Effector CD4-positive, alpha-beta T cell (primary cell): Measurements from ENCODE around the gene POLR2J2.
"Not testable (repeated sequence)": the region's sequence is repeated elsewhere in the genome, so short reads cannot be mapped to it uniquely, and the experiment has no call there.

Source experiments
- DNase-seq: peaks from one replicate; pipeline ENCODE4 v3.0.0-alpha.2; 2020

The POLR2J2 gene

DNA sequence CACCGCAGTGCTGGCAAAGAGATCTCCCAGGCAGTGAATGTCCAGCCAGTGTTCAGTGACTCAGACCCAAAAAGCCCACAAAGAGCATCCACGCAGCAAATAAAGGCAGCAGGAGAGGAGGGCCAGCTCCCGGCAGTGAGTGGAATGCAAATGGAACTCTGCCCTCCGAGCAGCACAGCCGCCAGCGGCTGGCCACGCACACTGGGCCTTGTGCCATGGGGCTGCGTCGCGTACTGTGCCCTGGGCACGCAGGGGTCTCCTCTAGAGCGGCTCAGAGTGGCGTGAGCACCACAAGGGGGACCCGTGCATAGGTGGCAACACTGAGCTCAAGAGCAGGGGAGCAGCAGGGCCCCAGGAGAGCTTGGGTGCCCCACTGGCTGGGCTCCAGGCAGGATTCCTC is 3.9 kb downstream of the POLR2J2 start:
- not testable (repeated sequence) for DNase-seq

GRCh38 chr7:102666850-102667249 is 4.6 kb downstream of the POLR2J2 start:
- not testable (repeated sequence) for DNase-seq

GRCh38 chr7:102664765-102665164 is 6.7 kb downstream of the POLR2J2 start:
- DNase-seq, result not testable (repeated sequence)

GRCh38 chr7:102649924-102650323 is 21.5 kb downstream of the POLR2J2 start, which contains the start of gene SPDYE2B:
TSS of gene SPDYE2B (plus strand) at chr7:102650319. CDS start at chr7:102652349, 2,030 bp downstream.
- not testable (repeated sequence) for DNase-seq

- not testable (repeated sequence) for DNase-seq
Measured at GRCh38 chr7:102647813-102648212, 23.6 kb downstream of the POLR2J2 start.

DNA sequence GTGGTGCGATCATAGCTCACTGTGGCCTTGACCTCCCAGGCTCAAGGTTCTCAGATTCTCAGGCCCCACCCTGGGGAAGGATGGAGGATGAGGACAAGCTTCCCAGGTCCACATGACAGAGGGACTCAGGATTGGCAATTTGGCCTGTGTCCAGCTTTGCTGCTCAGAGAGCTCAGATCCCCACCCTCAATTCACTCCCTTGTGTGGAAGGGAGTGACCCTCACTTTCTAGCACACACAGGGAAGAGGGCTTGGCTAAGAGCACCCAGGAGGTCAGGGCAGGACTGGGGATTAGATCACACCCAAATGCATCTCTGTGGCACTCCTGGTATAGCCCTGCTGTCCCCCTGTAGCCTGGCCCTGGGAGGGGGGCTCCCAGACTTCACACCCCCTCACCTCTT is 28.1 kb downstream of the POLR2J2 start:
- DNase-seq, result not testable (repeated sequence)

- DNase-seq, result not testable (repeated sequence)
Measured at GRCh38 chr7:102642691-102643090, 28.8 kb downstream of the POLR2J2 start, which contains the start of gene UPK3BL1. TSS of gene UPK3BL1 (minus strand) at chr7:102642791. CDS start at chr7:102642741, 50 bp downstream.

DNA sequence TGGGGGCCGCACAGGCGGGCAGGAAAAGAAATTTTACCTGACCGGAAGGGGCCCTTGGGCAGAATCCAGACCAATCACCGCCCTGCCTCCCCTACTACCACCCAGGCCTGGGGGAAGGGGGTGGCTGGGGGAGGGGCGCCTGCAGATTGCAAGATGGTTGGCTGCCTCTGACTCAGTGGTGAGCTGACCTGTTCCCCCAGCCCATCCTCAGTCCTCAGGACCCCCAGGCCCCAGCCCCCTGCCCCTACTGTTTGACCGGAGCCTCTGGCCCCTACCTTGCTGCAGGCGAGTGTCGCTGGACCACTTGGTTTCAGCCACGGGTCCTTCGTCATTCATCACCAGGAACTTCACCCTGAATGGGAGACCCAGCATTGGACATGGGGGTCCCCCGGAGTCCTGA is 32.6 kb downstream of the POLR2J2 start:
- not testable (repeated sequence) for DNase-seq

DNA sequence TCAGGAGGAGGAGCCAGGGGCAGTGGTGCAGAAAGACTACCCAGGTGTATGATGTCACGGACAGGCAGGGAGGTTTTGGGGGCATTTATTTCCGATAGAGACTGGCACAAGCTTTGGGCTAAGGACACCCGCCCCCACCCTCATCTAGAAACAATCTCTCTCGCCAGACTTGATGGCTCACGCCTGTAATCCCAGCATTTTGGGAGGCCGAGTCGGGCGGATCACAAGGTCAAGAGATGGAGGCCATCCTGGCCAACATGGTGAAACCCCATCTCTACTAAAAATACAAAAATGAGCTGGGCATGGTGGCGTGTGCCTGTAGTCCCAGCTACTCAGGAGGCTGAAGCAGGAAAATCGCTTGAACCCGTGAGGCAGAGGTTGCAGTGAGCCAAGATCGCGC is 34.5 kb downstream of the POLR2J2 start:
- DNase-seq, result not testable (repeated sequence)

- not testable (repeated sequence) for DNase-seq
Measured at GRCh38 chr7:102635354-102635753, 36.1 kb downstream of the POLR2J2 start.

- not testable (repeated sequence) for DNase-seq
Measured at GRCh38 chr7:102634299-102634698, 37.2 kb downstream of the POLR2J2 start.

DNA sequence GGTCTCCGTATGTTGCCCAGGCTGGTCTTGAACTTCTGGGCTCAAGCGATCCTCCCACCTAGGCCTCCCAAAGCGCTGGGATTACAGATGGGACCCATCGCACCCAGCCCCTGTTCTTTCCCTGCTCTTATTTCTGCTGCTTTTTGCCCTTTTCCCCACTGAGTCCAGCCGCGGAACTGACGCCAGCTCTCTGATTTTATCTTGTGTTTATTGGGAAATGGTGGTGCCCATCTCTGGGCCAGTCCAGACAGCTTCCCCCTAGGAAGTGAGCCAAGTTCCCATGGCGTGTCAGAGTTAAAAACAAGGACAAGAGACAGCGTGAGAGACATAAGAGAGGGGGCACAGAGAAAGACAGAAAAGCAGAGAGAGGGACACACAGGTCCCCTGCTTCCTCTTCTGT is 40.8 kb downstream of the POLR2J2 start:
- DNase-seq, result not testable (repeated sequence)

DNA sequence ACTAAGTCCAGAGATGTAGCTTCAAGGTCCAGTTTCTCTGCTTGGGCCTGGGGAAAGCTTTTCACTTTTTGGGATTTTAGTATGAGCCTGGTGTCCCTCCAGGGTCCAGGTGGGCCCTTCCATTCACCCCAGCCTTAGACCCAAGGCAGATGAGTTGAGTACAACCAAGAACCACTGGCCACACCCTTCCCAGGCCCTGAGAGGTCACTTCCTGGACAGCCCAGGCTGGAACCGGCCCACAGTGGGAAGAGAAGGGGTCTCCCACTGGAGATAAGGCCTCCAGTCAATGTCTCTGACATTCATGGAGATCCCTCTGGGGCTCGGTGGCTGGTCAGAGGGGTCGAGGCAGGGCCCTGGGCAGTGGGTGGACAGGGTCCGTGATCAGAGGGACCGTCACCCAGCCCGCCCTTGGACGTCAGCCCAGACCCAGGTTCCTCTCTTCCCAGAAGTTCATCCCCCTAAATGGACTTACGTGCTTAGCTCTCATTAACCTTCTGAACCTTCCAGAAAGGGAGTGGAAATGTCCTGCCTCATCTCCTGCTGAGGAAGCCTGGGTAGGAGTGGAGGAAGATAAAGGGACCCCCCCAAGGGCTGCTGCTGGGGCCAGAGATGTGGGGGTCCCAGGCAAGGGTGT is 44.1 kb downstream of the POLR2J2 start:
- not testable (repeated sequence) for DNase-seq

GRCh38 chr7:102618122-102618521 is 53.3 kb downstream of the POLR2J2 start:
- DNase-seq, result not testable (repeated sequence)

GRCh38 chr7:102616507-102617125 is 54.8 kb downstream of the POLR2J2 start, which contains the start of gene RASA4:
TSS of gene RASA4 (minus strand) at chr7:102616756. CDS start at chr7:102616689, 67 bp downstream.
- peak; percentile 33 for DNase-seq
